HepG2 (cell line): ENCODE measurements around the gene POM121. TPM values are rescaled to one million over a fixed set of nuclear protein-coding genes. Genes with fewer than 3 reads are reported as not detected.
A peak's percentile ranks its signal among the peaks of the same experiment; 100 is the strongest.

Source experiments
- ELK4 ChIP-seq: sonication (generic); formaldehyde crosslinking; IDR thresholded peaks from 2 replicates; pipeline ENCODE4 v1.9.0; 2021; ENCODE audit warnings: missing genetic modification reagents, borderline replicate concordance
- GRHL1 ChIP-seq: sonication (generic); formaldehyde crosslinking; conservative IDR thresholded peaks from 2 replicates; pipeline ENCODE4 v1.8.0; 2022; ENCODE audit warnings: missing genetic modification reagents
- KDM5B ChIP-seq: sonication (generic); formaldehyde crosslinking; IDR thresholded peaks from 2 replicates; pipeline ENCODE4 v1.4.0; 2020; ENCODE audit warnings: missing genetic modification reagents, mild to moderate bottlenecking, borderline replicate concordance
- MAX ChIP-seq: IDR thresholded peaks from 2 replicates; pipeline ENCODE4 v1.6.1; 2012; ENCODE audit warnings: inconsistent platforms
- NCOA1 ChIP-seq: sonication (generic); formaldehyde crosslinking; IDR thresholded peaks from 2 replicates; pipeline ENCODE4 v1.9.0; 2021; ENCODE audit warnings: missing genetic modification reagents
- NFKBIZ ChIP-seq: IDR thresholded peaks from 2 replicates; pipeline ENCODE4 v1.6.1; 2018; ENCODE audit warnings: missing genetic modification reagents, missing compliant biosample characterization
- RFXANK ChIP-seq: IDR thresholded peaks from 2 replicates; pipeline ENCODE4 v1.6.1; 2016
- RFXAP ChIP-seq: sonication (generic); formaldehyde crosslinking; IDR thresholded peaks from 2 replicates; pipeline ENCODE4 v1.4.0; 2020; ENCODE audit warnings: missing genetic modification reagents, borderline replicate concordance
- SAFB2 ChIP-seq: sonication (generic); formaldehyde crosslinking; IDR thresholded peaks from 2 replicates; pipeline ENCODE4 v1.5.1; 2020; ENCODE audit warnings: missing genetic modification reagents, low read depth, mild to moderate bottlenecking, borderline replicate concordance
- SOX5 ChIP-seq: IDR thresholded peaks from 2 replicates; pipeline ENCODE4 v1.6.1; 2016; ENCODE audit warnings: borderline replicate concordance
- SRSF4 ChIP-seq: fragments of 200-400 bp; formaldehyde crosslinking; IDR thresholded peaks from one replicate; pipeline ENCODE4 v1.6.1; 2018; ENCODE audit warnings: mild to moderate bottlenecking, low read depth, low read length, moderate library complexity; ENCODE audit not compliant: poor library complexity, severe bottlenecking
- ZBTB38 ChIP-seq: sonication (generic); formaldehyde crosslinking; IDR thresholded peaks from 2 replicates; pipeline ENCODE4 v1.5.1; 2020; ENCODE audit warnings: mild to moderate bottlenecking, missing genetic modification reagents
- ZFP41 ChIP-seq: sonication (generic); formaldehyde crosslinking; IDR thresholded peaks from 2 replicates; pipeline ENCODE4 v1.4.0; 2020; ENCODE audit warnings: mild to moderate bottlenecking, missing genetic modification reagents, borderline replicate concordance
- ZIK1 ChIP-seq: sonication (generic); formaldehyde crosslinking; IDR thresholded peaks from 2 replicates; pipeline ENCODE4 v1.5.0; 2020; ENCODE audit warnings: mild to moderate bottlenecking, low read depth, missing genetic modification reagents, borderline replicate concordance
- ZNF256 ChIP-seq: sonication (generic); formaldehyde crosslinking; conservative IDR thresholded peaks from 2 replicates; pipeline ENCODE4 v1.4.0; 2020; ENCODE audit warnings: missing genetic modification reagents
- ZNF280D ChIP-seq: sonication (generic); formaldehyde crosslinking; IDR thresholded peaks from 2 replicates; pipeline ENCODE4 v1.5.1; 2020; ENCODE audit warnings: mild to moderate bottlenecking, missing genetic modification reagents
- ZNF546 ChIP-seq: sonication (generic); formaldehyde crosslinking; conservative IDR thresholded peaks from 2 replicates; pipeline ENCODE4 v1.8.1; 2023; ENCODE audit warnings: mild to moderate bottlenecking, missing genetic modification reagents
- ZNF547 ChIP-seq: sonication (generic); formaldehyde crosslinking; IDR thresholded peaks from 2 replicates; pipeline ENCODE4 v1.5.1; 2020; ENCODE audit warnings: mild to moderate bottlenecking, missing genetic modification reagents
- ZNF605 ChIP-seq: sonication (generic); formaldehyde crosslinking; IDR thresholded peaks from 2 replicates; pipeline ENCODE4 v1.8.0; 2022; ENCODE audit warnings: mild to moderate bottlenecking, missing genetic modification reagents
- ZNF629 ChIP-seq: sonication (generic); formaldehyde crosslinking; conservative IDR thresholded peaks from 2 replicates; pipeline ENCODE4 v1.5.0; 2020; ENCODE audit warnings: missing genetic modification reagents
- ZNF674 ChIP-seq: sonication (generic); formaldehyde crosslinking; IDR thresholded peaks from 2 replicates; pipeline ENCODE4 v1.5.0; 2020; ENCODE audit warnings: low read depth, mild to moderate bottlenecking, missing genetic modification reagents
- ZNF776 ChIP-seq: sonication (generic); formaldehyde crosslinking; IDR thresholded peaks from 2 replicates; pipeline ENCODE4 v1.4.0; 2020; ENCODE audit warnings: mild to moderate bottlenecking, missing genetic modification reagents
- ZNF83 ChIP-seq: sonication (generic); formaldehyde crosslinking; IDR thresholded peaks from 2 replicates; pipeline ENCODE4 v1.4.0; 2020; ENCODE audit warnings: missing genetic modification reagents, mild to moderate bottlenecking, borderline replicate concordance
- ZSCAN31 ChIP-seq: sonication (generic); formaldehyde crosslinking; IDR thresholded peaks from 2 replicates; pipeline ENCODE4 v1.5.0; 2020; ENCODE audit warnings: low read depth, mild to moderate bottlenecking, missing genetic modification reagents
- polyA plus RNA-seq, 8 experiments: library from polyadenylated mRNA; depleted of rRNA in 3 of 8; stranded (reverse) in 7 of 8; unstranded in 1 of 8; fragments of >200 nt; fragmentation: Illumina TruSeq in 4 of 8; extraction: Trizol in 4 of 8; gene quantifications; 2 replicates each; pipeline versions ENCODE4 v1.2.1 to v1.2.3, GENCODE V29; 2011 to 2016; ENCODE audit warnings: low read depth in 4 of 8, missing spikeins in 1 of 8, mixed read lengths in 1 of 8; ENCODE audit not compliant: insufficient read depth in 1 of 8
- total RNA-seq, 5 experiments: library from RNA; depleted of rRNA; stranded (reverse); fragments of >200 nt; fragmentation: Illumina TruSeq; extraction: Trizol; gene quantifications; 2 replicates each; pipeline ENCODE4 v1.2.3, GENCODE V29; 2016; ENCODE audit warnings: low read depth in 1 of 5

POM121 gene
- total and polyA plus RNA-seq, 2 of the 13 experiments (the other 11 are each of a cell fraction or from before 2014, with no cell fraction given), result 8.4 to 10.3 TPM

GRCh38 chr7:72924733-72925545, at the start of gene POM121 (continued):
- 0 out of 2 replicates have a peak, but pooled peaks have one; percentile 57 for TF ChIP-seq ZSCAN31 (CRISPR knock-in tag)
- no peak for TF ChIP-seq ZFP41 (CRISPR knock-in tag)
- TF ChIP-seq NCOA1, result 0 out of 2 replicates have a peak, but pooled peaks have one; percentile 43
- no peak for TF ChIP-seq ZNF547 (CRISPR knock-in tag)
- TF ChIP-seq ZNF280D, result no peak
- no peak for TF ChIP-seq NFKBIZ (CRISPR knock-in tag)
- no peak for TF ChIP-seq ZIK1
- no peak for TF ChIP-seq ZNF256
- no peak; the same call in 1 of the 2 replicates for TF ChIP-seq ZNF776 (CRISPR knock-in tag)
- TF ChIP-seq GRHL1 (CRISPR knock-in tag), result no peak
- TF ChIP-seq KDM5B, result peak; percentile 86; the same call in 1 of the 2 replicates
- no peak for TF ChIP-seq ELK4 (CRISPR knock-in tag)
- TF ChIP-seq ZNF546 (CRISPR knock-in tag), result no peak
- TF ChIP-seq ZBTB38 (CRISPR knock-in tag), result peak; percentile 75
- no peak for TF ChIP-seq SRSF4
- peak; percentile 64 for TF ChIP-seq MAX
- no peak for TF ChIP-seq ZNF629
- peak; percentile 11; the same call in 1 of the 2 replicates for TF ChIP-seq SOX5 (CRISPR knock-in tag)
- TF ChIP-seq ZNF605 (CRISPR knock-in tag), result no peak
- no peak for TF ChIP-seq ZNF674
- TF ChIP-seq RFXAP (CRISPR knock-in tag), result peak; percentile 48; the same call in 1 of the 2 replicates
- TF ChIP-seq RFXANK (CRISPR knock-in tag), result no peak
- 0 out of 2 replicates have a peak, but pooled peaks have one; percentile 67 for TF ChIP-seq SAFB2
- TF ChIP-seq ZNF83, result no peak
